C4-2B (cell line): Measurements from ENCODE around the gene MLH1.

Experiments
- CTCF ChIP-seq: fragments of 450-650 bp; conservative IDR thresholded peaks from 2 replicates; pipeline ENCODE4 v1.5.1; 2017; ENCODE audit warnings: mild to moderate bottlenecking
- ZFX ChIP-seq: fragments of 450-650 bp; IDR thresholded peaks from 2 replicates; pipeline ENCODE4 v1.6.1; 2017

DNA sequence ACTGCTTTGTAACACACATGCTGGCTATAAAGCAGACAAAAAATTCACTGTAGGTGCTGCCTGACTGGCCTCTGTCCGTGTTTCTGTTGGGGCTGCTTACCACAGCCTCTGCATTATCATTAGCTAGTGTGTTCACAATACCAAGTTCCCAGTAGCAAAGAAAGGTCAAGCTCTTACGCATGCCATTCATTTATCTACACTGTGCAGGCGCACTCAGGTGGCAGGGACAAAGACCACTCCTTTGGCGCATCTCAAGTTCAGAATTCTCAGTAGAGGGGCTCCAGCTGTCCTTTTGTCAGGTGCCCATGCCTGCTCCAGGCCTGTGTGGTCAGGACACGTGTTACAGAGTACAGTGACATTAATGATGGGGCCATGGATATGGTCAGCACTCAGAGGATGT lies 22.3 kb downstream of the MLH1 start:
- TF ChIP-seq CTCF: no peak
- TF ChIP-seq ZFX: no peak
